Smooth muscle cell (in vitro differentiated cells): ENCODE data around the gene SCN8A. TPM values are rescaled to one million over a fixed set of nuclear protein-coding genes. Genes with fewer than 3 reads are reported as not detected.

ENCODE experiments used
- DNase-seq: peaks from one replicate; lab custom pipeline; 2025; ENCODE audit not compliant: unreplicated experiment; lab: John Stamatoyannopoulos, UW
- H2AFZ ChIP-seq: fragments of 200-600 bp; sonication (generic); 2 replicates; pipeline ENCODE4 v1.6.0; 2016; ENCODE audit warnings: antibody characterized with exemption, low read depth, mild to moderate bottlenecking
- H3F3A ChIP-seq: fragments of 200-600 bp; sonication (generic); 2 replicates; pipeline ENCODE4 v1.6.0; 2017; ENCODE audit warnings: antibody characterized with exemption, low read depth
- H3K27ac ChIP-seq: fragments of 200-600 bp; sonication (generic); 2 replicates; pipeline ENCODE4 v1.5.1; 2016; ENCODE audit warnings: low read depth, mild to moderate bottlenecking
- H3K27me3 ChIP-seq: fragments of 200-600 bp; sonication (generic); 2 replicates; pipeline ENCODE4 v1.6.1; 2016; ENCODE audit warnings: low read depth, mild to moderate bottlenecking
- H3K36me3 ChIP-seq: fragments of 200-600 bp; sonication (generic); 2 replicates; pipeline ENCODE4 v1.5.1; 2016; ENCODE audit warnings: low read depth
- H3K4me1 ChIP-seq: fragments of 200-600 bp; sonication (generic); 2 replicates; pipeline ENCODE4 v1.5.1; 2016; ENCODE audit warnings: low read depth
- H3K4me2 ChIP-seq: fragments of 200-600 bp; sonication (generic); 2 replicates; pipeline ENCODE4 v1.6.0; 2016; ENCODE audit warnings: mild to moderate bottlenecking
- H3K4me3 ChIP-seq: fragments of 200-600 bp; sonication (generic); 2 replicates; pipeline ENCODE4 v1.5.1; 2016; ENCODE audit warnings: mild to moderate bottlenecking
- H3K79me2 ChIP-seq: fragments of 200-600 bp; sonication (generic); 2 replicates; pipeline ENCODE4 v1.6.0; 2016; ENCODE audit warnings: low read depth, mild to moderate bottlenecking
- H3K9ac ChIP-seq: fragments of 200-600 bp; sonication (generic); 2 replicates; pipeline ENCODE4 v1.6.0; 2016; ENCODE audit warnings: low read depth
- H3K9me3 ChIP-seq: fragments of 200-600 bp; sonication (generic); replicated peaks from 2 replicates; pipeline ENCODE4 v1.5.1; 2016; ENCODE audit warnings: low read depth
- H4K20me1 ChIP-seq: fragments of 200-600 bp; sonication (generic); 2 replicates; pipeline ENCODE4 v1.6.0; 2016; ENCODE audit warnings: low read depth
- CTCF ChIP-seq: fragments of 200-600 bp; sonication (generic); IDR thresholded peaks from 2 replicates; pipeline ENCODE4 v1.5.1; 2017; ENCODE audit warnings: borderline replicate concordance, mild to moderate bottlenecking, antibody characterized with exemption; ENCODE audit not compliant: insufficient read depth, poor library complexity, severe bottlenecking
- WGBS: methylation state at CpG from one replicate; pipeline ENCODE4 v1.1.7; 2016; ENCODE audit warnings: low lambda C conversion rate; 5-methylcytosine and 5-hydroxymethylcytosine counted together
- polyA plus RNA-seq: library from polyadenylated mRNA; unstranded; fragments of >200 nt; fragmentation: Nextera tagmentation; extraction: Ambion mirVana; gene quantifications from 2 replicates; pipeline ENCODE4 v1.2.1, GENCODE V29; 2016
- total RNA-seq: library from RNA; depleted of rRNA; stranded (reverse); fragments of >200 nt; gene quantifications from 2 replicates; pipeline ENCODE4 v1.2.3, GENCODE V29; 2014

The SCN8A gene
- total and polyA plus RNA-seq, 2 experiments from 2014 or later, result 0.38 to 4.5 TPM

DNA sequence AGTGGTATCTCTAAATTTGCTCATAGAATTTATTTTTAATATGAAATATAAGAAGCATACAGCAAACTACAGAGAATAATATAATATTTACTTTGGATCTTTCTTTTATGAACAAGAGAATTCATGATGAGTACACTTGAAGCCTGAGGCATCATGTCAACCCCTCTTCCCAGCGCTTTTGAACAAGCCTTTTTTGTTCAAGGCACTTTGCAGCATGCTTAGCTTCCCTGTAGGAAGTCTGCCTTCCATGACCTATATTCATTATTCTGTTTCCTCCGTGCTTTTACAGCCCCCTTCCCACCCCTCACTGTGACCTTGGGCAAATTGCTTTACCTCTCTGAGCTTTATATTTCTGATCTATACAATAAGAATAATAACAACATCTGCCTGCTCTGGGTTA lies 41.6 kb downstream of the SCN8A start:
- Histone ChIP-seq H3F3A (no peaks in the 10 kb centered on the region), H3K9me3 (no peaks in the 10 kb centered on the region), H3K4me3 (no peak overlapping the region), H3K4me2 (no peak overlapping the region), H3K79me2 (no peaks in the 10 kb centered on the region), H3K27me3 (no peaks in the 10 kb centered on the region), H3K27ac (no peak overlapping the region), H3K4me1 (peaks cover 16% of the 10 kb centered on the region), H3K9ac (no peak overlapping the region), H3K36me3 (no peaks in the 10 kb centered on the region), H2AFZ (no peak overlapping the region), H4K20me1 (no peaks in the 10 kb centered on the region)
- no peak for TF ChIP-seq CTCF
- 63% methylated on average over 2 of the region's 2 CpGs for WGBS
- no peak for DNase-seq

GRCh38 chr12:51635346-51635745 lies 44.3 kb downstream of the SCN8A start:
- H3F3A ChIP-seq, result no peaks in the 10 kb centered on the region
- no peaks in the 10 kb centered on the region for H3K27me3 ChIP-seq
- H4K20me1 ChIP-seq, result no peaks in the 10 kb centered on the region
- H3K36me3 ChIP-seq, result no peaks in the 10 kb centered on the region
- DNase-seq, result no peak
- no peak for TF ChIP-seq CTCF
- no peaks in the 10 kb centered on the region for H3K9me3 ChIP-seq
- H3K79me2 ChIP-seq, result no peaks in the 10 kb centered on the region
- no peak overlapping the region for H3K4me3 ChIP-seq
- 91% methylated on average over 1 of the region's 1 CpG for WGBS
- H3K9ac ChIP-seq, result no peak overlapping the region
- H3K27ac ChIP-seq, result no peak overlapping the region
- H2AFZ ChIP-seq, result no peak overlapping the region
- peaks cover 16% of the 10 kb centered on the region for H3K4me1 ChIP-seq
- H3K4me2 ChIP-seq, result no peak overlapping the region

DNA sequence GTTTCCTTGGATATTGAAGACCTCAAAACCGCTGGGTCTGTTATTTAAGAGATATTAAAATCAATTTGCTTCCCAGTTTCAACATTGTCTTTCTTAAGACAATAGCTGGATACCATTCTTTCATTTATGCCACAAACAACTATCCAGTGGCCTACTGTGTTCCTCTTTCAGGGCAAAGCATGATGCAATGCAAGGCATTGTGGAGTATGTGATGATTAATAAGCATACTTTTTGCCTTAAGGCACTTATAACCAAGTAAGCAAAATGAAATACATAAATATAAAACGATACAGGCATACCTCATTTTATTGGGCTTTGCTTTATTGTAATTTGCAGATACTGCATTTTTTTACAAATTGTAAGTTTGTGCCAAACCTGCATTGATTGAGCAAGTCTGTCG lies 45.5 kb downstream of the SCN8A start:
- 91% methylated on average over 3 of the region's 3 CpGs for whole genome bisulfite sequencing
- H3K27ac ChIP-seq, result no peak overlapping the region
- H3K4me2 ChIP-seq, result no peak overlapping the region
- H4K20me1 ChIP-seq, result no peaks in the 10 kb centered on the region
- H3K9ac ChIP-seq, result no peak overlapping the region
- DNase-seq, result no peak
- no peak overlapping the region for H2AFZ ChIP-seq
- no peaks in the 10 kb centered on the region for H3F3A ChIP-seq
- no peaks in the 10 kb centered on the region for H3K27me3 ChIP-seq
- TF ChIP-seq CTCF, result no peak
- no peaks in the 10 kb centered on the region for H3K79me2 ChIP-seq
- H3K4me1 ChIP-seq, result peaks cover 13% of the 10 kb centered on the region
- no peak overlapping the region for H3K4me3 ChIP-seq
- no peaks in the 10 kb centered on the region for H3K9me3 ChIP-seq
- no peaks in the 10 kb centered on the region for H3K36me3 ChIP-seq

- 88% methylated on average over 1 of the region's 1 CpG for WGBS
- no peak overlapping the region for H3K9ac ChIP-seq
- H3K79me2 ChIP-seq, result no peaks in the 10 kb centered on the region
- no peak for TF ChIP-seq CTCF
- no peaks in the 10 kb centered on the region for H3K36me3 ChIP-seq
- H3K4me2 ChIP-seq, result no peak overlapping the region
- no peaks in the 10 kb centered on the region for H3K9me3 ChIP-seq
- no peaks in the 10 kb centered on the region for H3F3A ChIP-seq
- no peaks in the 10 kb centered on the region for H4K20me1 ChIP-seq
- no peak overlapping the region for H3K4me3 ChIP-seq
- H3K27ac ChIP-seq, result no peak overlapping the region
- DNase-seq, result no peak
- H3K4me1 ChIP-seq, result peaks cover 9% of the 10 kb centered on the region
- H3K27me3 ChIP-seq, result no peaks in the 10 kb centered on the region
- H2AFZ ChIP-seq, result no peak overlapping the region
Observed at GRCh38 chr12:51636986-51637385, 46.0 kb downstream of the SCN8A start.
